ENCODE measurements around the gene IL9. TPM values are rescaled to one million over a fixed set of nuclear protein-coding genes. Genes with fewer than 3 reads are reported as not detected.

IL9 gene
- total RNA-seq, 4 donors from 2014 or later, result not detected

DNA sequence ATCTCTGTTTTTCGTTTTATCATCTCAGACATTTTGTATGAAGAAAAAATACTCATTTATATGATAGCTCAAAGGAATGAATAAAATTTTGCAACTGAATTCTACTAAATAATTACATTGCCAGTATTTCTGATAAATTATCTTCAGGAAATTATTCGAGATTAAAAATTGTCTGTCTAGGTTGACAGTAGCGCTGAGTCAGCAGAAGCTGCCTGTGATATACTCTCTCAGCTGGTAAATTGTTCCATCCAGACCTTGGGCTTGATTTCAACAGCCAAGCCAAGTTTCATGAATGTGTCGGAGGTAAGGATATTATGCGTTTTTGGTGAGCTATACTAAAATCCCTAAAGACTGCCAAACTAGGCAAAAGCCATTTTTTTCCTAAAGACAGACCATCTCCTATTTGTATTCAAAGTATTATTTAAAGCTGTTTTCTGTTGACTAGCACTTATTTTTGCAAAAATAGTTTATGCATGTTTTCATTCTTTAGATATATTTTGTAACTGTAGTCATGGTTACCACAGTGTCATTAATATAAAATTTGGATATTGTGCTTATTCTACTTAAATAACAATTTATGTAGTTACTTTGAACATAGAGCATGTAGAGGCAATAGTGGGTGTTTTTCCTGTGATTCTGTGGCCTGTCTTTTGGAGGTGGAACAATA, 41.7 kb upstream of the IL9 start:
- WGBS, 2 donors, result 89 to 91% methylated on average over 5 of the region's 5 CpGs
- Histone ChIP-seq H3K27ac (no peak overlapping the region), H3K4me1 (no peaks in the 10 kb centered on the region)

DNA sequence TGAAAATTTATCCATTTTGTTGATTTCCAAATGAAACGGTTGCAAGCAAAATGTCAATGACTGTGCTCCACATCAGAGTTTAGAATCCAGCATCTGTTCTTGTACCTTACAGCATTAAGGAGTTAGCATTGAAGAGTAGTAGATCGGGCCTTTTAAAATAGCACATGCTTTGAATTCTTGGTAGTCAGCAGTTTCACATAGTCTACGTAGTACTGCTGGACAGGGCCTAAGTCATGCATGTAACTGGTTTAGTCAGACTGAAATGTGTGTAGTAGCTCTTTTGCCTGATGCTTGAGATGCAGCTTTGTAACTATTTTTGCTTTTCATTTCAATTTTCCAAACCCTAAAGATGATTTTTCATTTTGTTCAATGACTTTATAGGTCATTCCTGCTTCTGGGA, 39.3 kb upstream of the IL9 start:
- H3K9me3 ChIP-seq, result no peaks in the 10 kb centered on the region
- H3K4me3 ChIP-seq, result no peak overlapping the region
- no peaks in the 10 kb centered on the region for H3K36me3 ChIP-seq
- TF ChIP-seq POLR2A (IDR thresholded peaks at IDR 0.05), result no peak
- no peak for TF ChIP-seq EP300 (IDR thresholded peaks at IDR 0.05)
- TF ChIP-seq, protein P1, sequence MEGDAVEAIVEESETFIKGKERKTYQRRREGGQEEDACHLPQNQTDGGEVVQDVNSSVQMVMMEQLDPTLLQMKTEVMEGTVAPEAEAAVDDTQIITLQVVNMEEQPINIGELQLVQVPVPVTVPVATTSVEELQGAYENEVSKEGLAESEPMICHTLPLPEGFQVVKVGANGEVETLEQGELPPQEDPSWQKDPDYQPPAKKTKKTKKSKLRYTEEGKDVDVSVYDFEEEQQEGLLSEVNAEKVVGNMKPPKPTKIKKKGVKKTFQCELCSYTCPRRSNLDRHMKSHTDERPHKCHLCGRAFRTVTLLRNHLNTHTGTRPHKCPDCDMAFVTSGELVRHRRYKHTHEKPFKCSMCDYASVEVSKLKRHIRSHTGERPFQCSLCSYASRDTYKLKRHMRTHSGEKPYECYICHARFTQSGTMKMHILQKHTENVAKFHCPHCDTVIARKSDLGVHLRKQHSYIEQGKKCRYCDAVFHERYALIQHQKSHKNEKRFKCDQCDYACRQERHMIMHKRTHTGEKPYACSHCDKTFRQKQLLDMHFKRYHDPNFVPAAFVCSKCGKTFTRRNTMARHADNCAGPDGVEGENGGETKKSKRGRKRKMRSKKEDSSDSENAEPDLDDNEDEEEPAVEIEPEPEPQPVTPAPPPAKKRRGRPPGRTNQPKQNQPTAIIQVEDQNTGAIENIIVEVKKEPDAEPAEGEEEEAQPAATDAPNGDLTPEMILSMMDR (IDR thresholded peaks at IDR 0.05), result no peak
- H3K27me3 ChIP-seq, result peaks cover 0 to 41% of the 10 kb centered on the region in 2 donors
- no peak overlapping the region for H3K27ac ChIP-seq
- WGBS, 2 donors, result 40 to 49% methylated on average over 3 of the region's 3 CpGs
- H3K4me1 ChIP-seq, result peaks cover 0 to 11% (median 0%) of the 10 kb centered on the region in 4 donors
- no peak for DNase-seq (ENCODE audit: low spot score in 2 of 2)

More for the DNA sequence above, 41.7 kb upstream of the IL9 start:
- Histone ChIP-seq H3K9me3 (no peaks in the 10 kb centered on the region), H3K27me3 (peaks cover 0 to 17% of the 10 kb centered on the region in 2 donors), H3K4me3 (no peak overlapping the region), H3K36me3 (no peaks in the 10 kb centered on the region)
- TF ChIP-seq, protein P1 (IDR thresholded peaks at IDR 0.05), result no peak
- TF ChIP-seq EP300 (IDR thresholded peaks at IDR 0.05) (no peak), POLR2A (IDR thresholded peaks at IDR 0.05) (no peak)
- no peak for DNase-seq (ENCODE audit: low spot score in 2 of 2)

- Histone ChIP-seq H3K4me1 (peaks cover 0 to 12% (median 0%) of the 10 kb centered on the region in 4 donors), H3K4me3 (no peak overlapping the region), H3K36me3 (no peaks in the 10 kb centered on the region), H3K9me3 (peaks cover 0 to 6% (median 0%) of the 10 kb centered on the region in 4 donors), H3K27ac (no peak overlapping the region), H3K27me3 (peaks cover 0 to 58% of the 10 kb centered on the region in 2 donors)
- DNase-seq (ENCODE audit: low spot score in 2 of 2), result no peak
- TF ChIP-seq EP300 (IDR thresholded peaks at IDR 0.05) (no peak), POLR2A (IDR thresholded peaks at IDR 0.05) (no peak)
- TF ChIP-seq, protein P1 (IDR thresholded peaks at IDR 0.05), result no peak
- 30 to 31% methylated on average over 18 of the region's 18 CpGs for WGBS, 2 donors
Measured at GRCh38 chr5:135930949-135931295, 35.3 kb upstream of the IL9 start.

DNA sequence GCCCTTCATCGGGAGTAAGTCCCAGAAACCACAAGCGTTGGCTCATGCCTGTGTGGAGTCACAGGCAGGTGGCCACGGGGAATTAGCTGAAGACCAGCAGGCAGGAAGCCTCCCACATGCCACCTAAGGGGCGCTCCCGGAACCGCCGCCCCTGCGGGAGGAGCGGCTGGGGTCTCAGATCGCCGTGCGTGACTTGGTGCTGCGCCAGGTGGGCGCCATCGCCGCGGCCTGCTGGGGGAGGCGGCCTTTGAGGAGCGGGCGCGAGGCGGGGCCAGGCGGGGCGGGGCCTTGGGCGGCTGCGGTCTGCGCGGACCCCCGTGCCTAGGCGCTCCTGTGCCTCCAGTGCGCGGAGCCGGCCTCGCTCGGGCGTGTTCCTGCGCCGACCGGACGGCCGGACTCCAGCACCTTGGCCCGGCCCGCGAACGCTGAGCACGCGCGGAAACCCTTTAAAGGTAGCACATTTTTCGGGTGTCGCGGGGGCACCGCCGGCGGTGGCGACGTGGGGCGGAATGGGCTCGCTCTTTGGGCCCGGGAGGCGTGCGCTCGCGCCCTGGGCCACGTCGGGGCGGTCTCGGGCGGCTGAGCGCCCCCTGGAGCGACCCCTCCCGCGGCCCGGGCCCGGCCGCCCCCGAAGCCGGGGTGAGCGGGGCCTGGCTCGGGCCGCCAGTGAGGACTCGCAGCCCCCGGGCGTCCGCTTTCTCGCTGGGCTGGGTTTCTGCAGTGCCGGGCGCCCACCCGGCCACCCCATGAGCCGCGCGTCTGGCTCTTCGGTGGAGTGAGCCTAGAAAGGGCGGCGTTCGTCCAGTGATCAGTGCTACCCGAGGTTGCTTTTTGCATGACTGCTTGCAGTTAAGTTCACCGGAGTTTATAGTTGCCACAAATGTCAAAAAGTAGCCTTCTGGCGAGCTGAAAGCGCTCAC, 34.6 kb upstream of the IL9 start:
- TF ChIP-seq POLR2A (IDR thresholded peaks at IDR 0.05), result no peak
- TF ChIP-seq EP300 (IDR thresholded peaks at IDR 0.05), result no peak
- TF ChIP-seq, protein P1 (IDR thresholded peaks at IDR 0.05), result no peak
- H3K9me3 ChIP-seq, result peaks cover 0 to 6% (median 0%) of the 10 kb centered on the region in 4 donors
- H3K27me3 ChIP-seq, result peaks cover 0 to 64% of the 10 kb centered on the region in 2 donors
- H3K36me3 ChIP-seq, result no peaks in the 10 kb centered on the region
- WGBS, 2 donors, result 2 to 7% methylated on average over 17 to 63 of the region's 99 CpGs
- peaks cover 0 to 12% (median 0%) of the 10 kb centered on the region in 4 donors for H3K4me1 ChIP-seq
- H3K4me3 ChIP-seq, result peak overlapping the region in 1 of 4 donors; percentile 30
- no peak overlapping the region for H3K27ac ChIP-seq
- no peak for DNase-seq (ENCODE audit: low spot score in 2 of 2)

DNA sequence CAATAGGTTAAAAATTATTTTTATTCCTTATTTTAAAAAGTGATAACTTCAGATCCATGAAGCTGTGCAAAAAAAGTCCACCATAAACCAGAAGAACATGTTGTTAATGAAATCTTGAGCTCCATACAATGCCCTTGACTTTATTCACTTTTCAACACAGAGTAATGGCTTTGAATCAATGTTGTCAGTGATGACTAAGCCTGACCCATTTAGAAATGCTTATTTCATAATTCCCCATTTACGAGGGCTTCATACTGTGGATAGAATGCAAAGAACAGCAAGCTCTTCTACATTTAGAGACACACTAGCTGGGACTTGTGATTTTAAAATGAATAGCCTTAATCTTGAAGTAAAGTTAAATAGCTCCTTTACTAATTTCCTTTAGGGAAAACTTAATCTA, 25.7 kb upstream of the IL9 start:
- WGBS, 2 donors, result 20 to 40% methylated on average over 1 of the region's 1 CpG
- no peak overlapping the region for H3K27ac ChIP-seq

More for the DNA sequence above, 25.7 kb upstream of the IL9 start:
- no peak for DNase-seq (ENCODE audit: low spot score in 2 of 2)
- Histone ChIP-seq H3K4me1 (no peaks in the 10 kb centered on the region), H3K27me3 (peaks cover 0 to 34% of the 10 kb centered on the region in 2 donors), H3K4me3 (no peak overlapping the region), H3K36me3 (no peaks in the 10 kb centered on the region), H3K9me3 (no peaks in the 10 kb centered on the region)
- no peak for TF ChIP-seq EP300 (IDR thresholded peaks at IDR 0.05)
- TF ChIP-seq, protein P1 (IDR thresholded peaks at IDR 0.05), result no peak
- no peak for TF ChIP-seq POLR2A (IDR thresholded peaks at IDR 0.05)
